ENCODE results near the gene PLPP6.

GRCh38 chr9:4704129-4704528 is 42.0 kb downstream of the PLPP6 start:
- no peak for TF ChIP-seq CTCF (IDR thresholded peaks at IDR 0.05)
- no peak for TF ChIP-seq POLR2A (IDR thresholded peaks at IDR 0.05)

Measured in thyroid gland (tissue), 4 donors.